Kidney (tissue), 14 donors: ENCODE measurements around the gene DHRS11. TPM values are rescaled to one million over a fixed set of nuclear protein-coding genes. Genes with fewer than 3 reads are reported as not detected.
A peak's percentile ranks its signal among the peaks of the same experiment; 100 is the strongest.

Experiments used
- DNase-seq, 5 donors: peaks; one replicate each; pipeline ENCODE4 v3.0.0-alpha.2; 2013 to 2020
- FAIRE-seq: peaks from 2 replicates; lab custom pipeline; 2012; peaks lifted over from hg19 to GRCh38; lab: Jason Lieb, UNC
- H3K27ac ChIP-seq, 2 donors: one replicate each; pipeline ENCODE4 v1.7.0; 2013; ENCODE audit warnings: low read depth in 2 of 2, low read length in 2 of 2, inconsistent platforms in 1 of 2
- H3K27me3 ChIP-seq: one replicate; pipeline ENCODE4 v1.7.1; 2013; ENCODE audit warnings: low read length, inconsistent platforms; ENCODE audit not compliant: control insufficient read depth, insufficient read depth
- H3K36me3 ChIP-seq, 3 donors: one replicate each; pipeline versions ENCODE4 v1.7.0 to v1.7.1; 2013; ENCODE audit warnings: low read length in 3 of 3, control low read depth in 1 of 3, inconsistent platforms in 1 of 3; ENCODE audit not compliant: insufficient read depth in 3 of 3, control insufficient read depth in 2 of 3
- H3K4me1 ChIP-seq, 3 donors: one replicate each; pipeline versions ENCODE4 v1.7.0 to v1.7.1; 2013; ENCODE audit warnings: low read length in 3 of 3, inconsistent platforms in 1 of 3, low read depth in 1 of 3; ENCODE audit not compliant: control insufficient read depth in 2 of 3, insufficient read depth in 2 of 3
- H3K4me3 ChIP-seq, 3 donors: one replicate each; pipeline versions ENCODE4 v1.7.0 to v1.8.1; 2013; ENCODE audit warnings: low read length in 3 of 3, control low read depth in 1 of 3, inconsistent platforms in 1 of 3
- H3K9ac ChIP-seq, 3 donors: one replicate each; pipeline versions ENCODE4 v1.7.0 to v1.7.1; 2013; ENCODE audit warnings: low read length in 3 of 3, control low read depth in 1 of 3, inconsistent platforms in 1 of 3
- H3K9me3 ChIP-seq, 3 donors: one replicate each; pipeline versions ENCODE4 v1.7.0 to v1.7.1; 2013; ENCODE audit warnings: low read length in 3 of 3, control low read depth in 1 of 3, inconsistent platforms in 1 of 3; ENCODE audit not compliant: control insufficient read depth in 2 of 3, insufficient read depth in 1 of 3
- intact Hi-C: fragments of 100-400 bp; cut with DNase I; formaldehyde crosslinking; loops from one replicate; pipeline ENCODE4 v1.11.1; 2022
- polyA plus RNA-seq: library from polyadenylated mRNA; stranded (reverse); fragments of 350-450 nt; fragmentation: Illumina TruSeq; extraction: RNeasy Lipid Tissue Mini Kit (QIAGEN cat#74804); gene quantifications from one replicate; pipeline ENCODE4 v1.2.3, GENCODE V29; 2014; ENCODE audit warnings: low read depth, low replicate concordance; ENCODE audit not compliant: insufficient read depth
- total RNA-seq: library from RNA; stranded (reverse); fragmentation: NEBNext Ultra II Directional; extraction: Animal tissue kit (Norgen Biotek cat#: 25700); gene quantifications from one replicate; pipeline ENCODE4 v1.2.1, GENCODE V29; 2021
- TF ChIP-seq, protein P1 (sequence below): IDR thresholded peaks from 3 replicates; pipeline ENCODE4 v1.5.1; 2012; ENCODE audit warnings: mild to moderate bottlenecking, moderate library complexity, borderline replicate concordance; ENCODE audit not compliant: insufficient read depth; ENCODE audit errors: extremely low read depth
- donor health status: control.
- donor health status: control.
- donor health status: control.
- donor health status: control.
- donor health status: control.
- donor health status: DM: yes; HTN: yes; CAD: no.
- donor health status: Normal renal cell carcinoma (clear cell type).

The DHRS11 gene
- total and polyA plus RNA-seq, 2 donors from 2014 or later: 11.8 to 40.7 TPM

DNA sequence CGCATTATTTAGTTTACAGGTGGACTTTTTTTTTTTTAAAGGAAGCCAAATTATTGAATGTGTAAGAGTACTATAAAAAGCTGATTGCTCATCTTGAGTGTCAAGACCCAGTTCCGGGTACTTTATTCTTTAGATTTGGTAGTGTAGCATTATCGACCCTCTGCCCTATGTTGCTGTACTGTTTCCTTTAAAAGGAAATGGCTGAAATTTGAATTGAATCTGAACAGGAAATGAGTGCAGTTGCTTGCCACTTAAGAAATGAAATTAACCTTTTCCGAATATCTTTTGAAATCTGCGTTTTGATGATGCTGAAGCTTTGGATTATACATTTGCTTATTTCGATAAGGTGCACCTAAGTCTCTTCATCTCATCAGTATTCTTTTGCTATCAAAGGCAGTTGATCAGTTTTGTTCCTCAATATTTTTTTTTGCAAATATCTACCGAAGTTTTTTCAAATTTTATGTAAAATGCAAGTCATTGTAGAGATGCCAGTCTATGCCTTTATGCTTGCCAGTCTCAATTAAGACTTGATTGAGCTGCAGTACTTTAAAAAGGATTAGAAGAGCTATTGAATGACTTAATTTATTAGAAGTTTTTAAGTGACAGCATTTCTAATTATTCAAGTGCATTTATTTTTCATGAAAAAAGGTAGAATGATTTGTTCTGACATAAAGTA, 45.1 kb upstream of the DHRS11 start:
- FAIRE-seq (no peak), DNase-seq (no peak)
- no peaks in the 10 kb centered on the region for H3K27me3 ChIP-seq
- peak overlapping the region; percentile 83 to 85 (median 84) for H3K4me3 ChIP-seq
- peaks cover 0 to 4% (median 0%) of the 10 kb centered on the region in 3 donors for H3K36me3 ChIP-seq
- TF ChIP-seq, protein P1, sequence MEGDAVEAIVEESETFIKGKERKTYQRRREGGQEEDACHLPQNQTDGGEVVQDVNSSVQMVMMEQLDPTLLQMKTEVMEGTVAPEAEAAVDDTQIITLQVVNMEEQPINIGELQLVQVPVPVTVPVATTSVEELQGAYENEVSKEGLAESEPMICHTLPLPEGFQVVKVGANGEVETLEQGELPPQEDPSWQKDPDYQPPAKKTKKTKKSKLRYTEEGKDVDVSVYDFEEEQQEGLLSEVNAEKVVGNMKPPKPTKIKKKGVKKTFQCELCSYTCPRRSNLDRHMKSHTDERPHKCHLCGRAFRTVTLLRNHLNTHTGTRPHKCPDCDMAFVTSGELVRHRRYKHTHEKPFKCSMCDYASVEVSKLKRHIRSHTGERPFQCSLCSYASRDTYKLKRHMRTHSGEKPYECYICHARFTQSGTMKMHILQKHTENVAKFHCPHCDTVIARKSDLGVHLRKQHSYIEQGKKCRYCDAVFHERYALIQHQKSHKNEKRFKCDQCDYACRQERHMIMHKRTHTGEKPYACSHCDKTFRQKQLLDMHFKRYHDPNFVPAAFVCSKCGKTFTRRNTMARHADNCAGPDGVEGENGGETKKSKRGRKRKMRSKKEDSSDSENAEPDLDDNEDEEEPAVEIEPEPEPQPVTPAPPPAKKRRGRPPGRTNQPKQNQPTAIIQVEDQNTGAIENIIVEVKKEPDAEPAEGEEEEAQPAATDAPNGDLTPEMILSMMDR: no peak
- peaks cover 7 to 19% (median 14%) of the 10 kb centered on the region in 3 donors for H3K4me1 ChIP-seq
- no peaks in the 10 kb centered on the region for H3K9me3 ChIP-seq
- H3K9ac ChIP-seq: peak overlapping the region; percentile 50 to 77 (median 66)
- peak overlapping the region in 1 of 2 donors; percentile 86 for H3K27ac ChIP-seq
- intact Hi-C loops: no loop called here

DNA sequence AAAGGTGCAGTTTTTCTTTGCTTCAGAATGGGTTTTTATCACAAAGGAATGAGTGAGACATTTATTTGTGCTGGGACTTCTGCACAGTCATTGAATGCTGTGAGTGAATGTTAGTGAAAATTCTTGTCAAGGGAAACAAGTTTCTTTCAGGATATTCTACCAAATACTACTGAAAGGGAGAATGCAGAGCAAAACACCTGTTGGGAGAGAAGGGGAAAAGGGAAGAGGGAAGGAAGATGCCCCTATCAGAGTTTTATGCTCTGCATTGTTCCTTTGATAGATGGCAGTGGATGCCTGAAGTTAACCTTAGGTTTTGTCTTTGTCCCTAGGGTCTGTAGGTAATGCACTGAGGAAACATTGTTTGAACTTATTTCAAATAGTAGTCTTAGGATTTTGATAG, 43.9 kb upstream of the DHRS11 start:
- FAIRE-seq (no peak), DNase-seq (no peak)
- Histone ChIP-seq H3K36me3 (peaks cover 0 to 4% (median 0%) of the 10 kb centered on the region in 3 donors), H3K27me3 (no peaks in the 10 kb centered on the region), H3K9me3 (no peaks in the 10 kb centered on the region), H3K9ac (no peak overlapping the region), H3K4me3 (no peak overlapping the region), H3K27ac (no peak overlapping the region), H3K4me1 (peaks cover 7 to 19% (median 14%) of the 10 kb centered on the region in 3 donors)
- intact Hi-C loops: no loop called here
- TF ChIP-seq, protein P1: no peak

DNA sequence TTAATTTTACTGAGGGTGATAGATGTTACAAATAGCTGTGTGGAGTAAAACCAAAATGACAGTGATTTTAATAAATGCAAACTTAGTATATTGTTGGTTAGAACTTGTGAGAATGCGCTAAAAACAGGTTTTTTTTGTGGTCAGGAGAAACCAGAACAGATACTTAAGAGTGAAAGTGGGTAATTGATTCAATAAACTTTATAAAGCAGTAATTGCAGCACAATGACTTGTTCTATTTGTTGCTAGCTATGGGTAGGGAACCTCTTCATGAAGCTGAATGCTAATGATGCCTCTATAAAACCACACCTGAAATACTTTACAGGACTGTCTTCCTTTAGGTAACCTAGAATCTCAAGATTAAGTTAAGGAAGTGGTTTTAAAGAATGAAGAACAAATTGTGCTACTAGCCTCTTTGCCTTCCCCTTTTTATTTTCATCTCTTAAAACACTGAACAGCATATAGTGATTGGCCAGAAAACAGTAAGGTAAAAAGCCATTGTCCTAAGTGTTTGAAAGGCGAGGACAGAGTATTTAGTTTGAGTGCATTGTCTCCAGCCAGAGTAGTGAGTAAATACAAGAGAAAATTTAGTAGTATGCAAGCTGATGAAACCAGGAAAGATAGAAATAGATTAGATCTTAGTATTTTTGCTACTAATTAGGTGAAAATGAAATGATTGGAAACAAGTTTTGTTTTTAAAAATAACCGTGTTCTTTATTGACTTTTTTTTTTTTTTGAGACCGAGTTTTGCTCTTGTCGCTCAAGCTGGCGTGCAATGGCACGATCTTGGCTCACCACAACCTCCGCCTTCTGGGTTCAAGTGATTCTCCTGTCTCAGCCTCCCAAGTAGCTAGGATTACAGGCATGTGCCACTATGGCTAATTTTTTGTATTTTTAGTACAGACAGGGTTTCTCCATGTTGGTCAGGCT, 40.9 kb upstream of the DHRS11 start:
- H3K36me3 ChIP-seq: peaks cover 0 to 10% (median under 1%) of the 10 kb centered on the region in 3 donors
- H3K9ac ChIP-seq: no peak overlapping the region
- intact Hi-C loops: no loop called here
- FAIRE-seq (no peak), DNase-seq (no peak)
- no peak overlapping the region for H3K27ac ChIP-seq
- H3K9me3 ChIP-seq: no peaks in the 10 kb centered on the region
- TF ChIP-seq, protein P1: no peak
- no peak overlapping the region for H3K4me3 ChIP-seq
- H3K27me3 ChIP-seq: no peaks in the 10 kb centered on the region
- H3K4me1 ChIP-seq: peaks cover 7 to 19% (median 15%) of the 10 kb centered on the region in 3 donors
